SHP77 (cell line): ENCODE measurements around the gene ALDH8A1.

Experiments used
- DNase-seq, 2 experiments: peaks; one replicate each; lab custom pipeline; 2025; lab: John Stamatoyannopoulos, UW

ALDH8A1 gene

DNA sequence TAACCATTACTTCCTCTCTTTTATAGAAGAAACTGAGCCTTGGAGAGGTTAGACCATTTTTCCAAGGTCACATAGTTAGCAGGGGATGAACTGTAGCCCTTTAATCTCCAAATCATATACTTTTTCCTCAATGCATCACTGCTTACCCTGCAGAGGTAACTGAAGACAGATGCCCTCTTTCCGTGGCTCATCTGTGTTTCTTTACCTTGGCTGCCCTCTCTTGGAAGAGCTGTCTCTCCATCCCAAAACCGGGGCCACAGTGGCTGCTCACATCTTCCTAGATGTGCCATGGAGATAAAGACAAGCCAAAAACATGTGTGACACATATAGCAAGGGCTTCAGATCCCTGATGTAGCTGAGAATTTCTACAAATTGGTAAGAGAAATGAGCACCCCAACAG lies 581 bp upstream of the ALDH8A1 start:
- no peak for DNase-seq

DNA sequence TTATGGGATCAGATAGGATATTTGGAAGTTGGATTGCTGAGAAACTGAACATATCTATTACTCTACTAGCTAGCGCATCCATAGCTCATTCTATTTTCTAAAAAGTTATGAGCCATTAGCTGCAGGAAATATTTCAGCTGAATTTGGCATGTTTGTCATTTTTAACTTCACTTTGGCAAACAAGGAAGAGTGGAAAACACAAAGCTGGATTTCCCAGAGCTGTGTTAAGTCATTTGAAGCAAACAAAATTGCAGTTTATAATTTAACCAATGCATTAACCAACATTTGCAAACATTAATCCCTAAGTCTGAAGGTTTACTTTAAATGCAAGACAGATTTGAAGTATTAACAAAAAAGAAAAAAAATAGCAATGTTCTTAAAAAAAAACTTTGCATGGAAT lies 1.2 kb downstream of the ALDH8A1 start:
- no peak for DNase-seq

DNA sequence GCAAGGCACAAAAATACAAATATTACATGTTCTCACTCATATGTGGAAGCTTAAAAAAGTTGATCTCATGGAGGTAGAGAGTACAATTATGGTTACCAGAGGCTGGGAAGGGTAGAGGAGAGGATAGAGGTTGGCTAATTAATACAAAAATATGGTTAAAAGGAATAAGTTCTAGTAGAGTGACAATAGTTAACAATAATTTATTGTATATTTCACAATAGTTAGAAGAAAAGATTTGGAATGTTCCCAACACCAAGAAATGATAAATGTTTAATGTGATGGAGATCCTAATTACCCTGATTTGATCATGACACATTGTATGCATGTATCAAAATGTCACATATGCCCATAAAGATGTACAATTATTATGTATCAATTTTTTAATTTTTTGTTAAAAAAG lies 1.8 kb downstream of the ALDH8A1 start:
- DNase-seq: no peak

DNA sequence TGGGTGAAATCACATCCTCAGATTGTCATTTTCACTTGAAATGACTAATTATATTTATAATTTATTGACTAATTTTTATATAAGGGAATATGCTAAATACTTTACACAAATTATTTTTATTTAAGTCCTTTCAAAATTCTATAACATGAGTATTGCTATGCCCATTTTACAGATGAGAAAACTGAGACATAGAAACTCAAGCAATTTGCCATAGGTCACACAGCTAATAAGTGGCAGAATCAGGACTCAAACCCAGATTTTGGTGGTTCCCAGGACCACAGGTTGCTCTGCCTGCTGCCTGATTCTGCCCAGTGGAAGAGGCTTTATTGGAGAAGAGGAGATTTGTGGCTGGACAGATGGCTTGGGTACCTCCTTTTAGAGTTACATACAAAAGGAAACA lies 4.9 kb downstream of the ALDH8A1 start:
- DNase-seq: no peak

DNA sequence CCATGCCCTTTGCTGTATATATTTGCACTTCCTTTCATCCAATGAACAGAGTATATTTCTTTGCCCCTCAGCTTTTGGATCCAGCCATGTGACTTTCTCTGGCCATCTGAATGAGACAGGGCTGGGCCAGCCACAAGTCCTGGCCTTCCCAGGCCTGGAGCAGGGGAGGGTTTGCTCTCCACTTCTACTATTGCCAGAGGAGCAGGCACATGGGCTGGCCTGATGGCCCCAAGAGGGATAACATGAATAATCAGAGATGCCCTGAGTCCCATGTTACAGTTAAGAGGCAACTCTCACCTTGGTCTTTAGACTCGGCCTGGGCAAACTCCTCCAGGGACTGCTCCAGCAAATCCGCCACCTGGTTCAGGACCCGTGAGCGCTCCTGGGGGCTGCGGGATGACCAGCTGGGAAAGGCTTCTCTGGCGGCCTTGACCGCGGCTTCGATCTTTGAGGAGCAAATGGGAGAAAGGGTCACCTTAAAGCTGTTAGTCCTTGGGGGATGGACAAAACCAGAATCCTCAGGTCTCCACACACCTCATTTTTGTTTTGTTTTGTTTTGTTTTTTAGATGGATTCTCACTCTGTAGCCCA lies 6.3 kb downstream of the ALDH8A1 start:
- no peak for DNase-seq

DNA sequence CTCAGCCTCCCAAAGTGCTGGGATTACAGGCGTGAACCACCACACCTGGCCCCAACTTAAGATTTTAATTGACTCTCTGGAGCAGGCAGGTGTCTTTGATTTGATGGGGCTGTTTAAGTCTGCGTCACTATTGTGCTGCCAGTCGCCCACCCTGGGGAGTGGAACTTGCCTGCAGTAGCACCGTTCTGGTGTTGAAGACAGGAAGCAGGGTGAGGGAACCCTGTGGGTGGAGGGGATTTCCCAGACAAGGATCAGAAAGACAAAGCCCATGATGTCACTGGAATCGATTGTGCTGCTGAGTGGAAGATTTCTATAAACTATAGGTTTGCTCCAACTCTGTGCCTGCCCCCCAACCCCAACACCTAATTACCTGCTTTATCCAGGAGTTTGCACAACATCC lies 11.0 kb downstream of the ALDH8A1 start:
- DNase-seq: no peak

DNA sequence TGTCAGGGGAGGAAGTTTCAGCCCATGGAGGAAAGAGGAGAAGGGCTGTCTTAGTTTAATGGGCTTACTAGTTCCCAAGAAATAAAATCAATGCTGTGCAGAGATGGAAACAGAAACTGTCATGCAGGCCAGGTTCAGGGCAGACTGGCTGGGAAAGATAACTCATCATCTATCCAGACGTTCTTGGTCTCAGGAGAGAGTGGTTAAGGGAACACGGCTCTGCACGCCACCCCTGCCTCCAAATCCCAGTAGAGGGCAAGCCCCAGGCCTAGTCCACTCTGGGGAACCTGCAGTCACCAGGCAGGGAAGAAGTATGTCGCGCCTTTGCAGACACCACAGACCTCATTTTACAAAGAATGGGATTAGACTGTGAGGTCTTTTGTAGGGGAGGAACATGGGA lies 12.5 kb downstream of the ALDH8A1 start:
- DNase-seq: no peak

DNA sequence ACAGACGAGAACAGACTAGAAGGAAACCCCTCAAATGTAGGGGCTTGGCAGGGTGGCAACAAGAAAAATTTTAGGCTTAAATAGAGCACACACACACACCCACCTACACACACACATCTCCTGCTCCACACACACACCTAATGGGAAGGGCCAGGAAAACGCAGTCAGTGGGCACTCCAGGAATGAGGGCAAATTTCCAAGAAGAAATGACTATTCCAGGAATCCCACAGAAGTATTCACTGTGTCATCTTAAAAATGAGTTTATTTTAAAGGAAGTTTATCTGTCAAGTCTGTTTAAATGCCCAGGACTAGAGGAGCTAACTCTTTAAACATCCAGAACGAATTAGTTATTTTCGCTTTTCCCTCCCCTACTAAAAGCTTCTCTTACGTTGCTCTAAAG lies 13.0 kb downstream of the ALDH8A1 start:
- no peak for DNase-seq

DNA sequence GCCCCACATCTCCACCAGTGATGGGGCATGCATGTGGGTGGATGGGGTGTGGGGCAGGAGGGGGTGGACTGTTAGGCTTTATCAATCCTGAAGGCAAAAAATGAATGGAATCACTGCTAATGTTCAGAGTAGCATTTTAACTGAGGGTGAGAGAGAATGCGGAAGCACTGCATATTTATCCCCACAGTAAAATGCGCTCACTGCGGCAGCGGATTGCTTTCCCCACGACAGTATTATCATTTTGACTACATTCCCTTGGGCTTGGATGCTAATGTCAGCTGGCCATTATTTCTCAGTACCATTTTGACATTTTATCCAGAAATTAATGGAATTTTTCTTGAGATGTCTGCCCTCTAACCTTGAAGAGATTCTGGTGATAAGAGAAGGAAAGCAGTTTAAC lies 13.4 kb downstream of the ALDH8A1 start:
- DNase-seq: no peak

DNA sequence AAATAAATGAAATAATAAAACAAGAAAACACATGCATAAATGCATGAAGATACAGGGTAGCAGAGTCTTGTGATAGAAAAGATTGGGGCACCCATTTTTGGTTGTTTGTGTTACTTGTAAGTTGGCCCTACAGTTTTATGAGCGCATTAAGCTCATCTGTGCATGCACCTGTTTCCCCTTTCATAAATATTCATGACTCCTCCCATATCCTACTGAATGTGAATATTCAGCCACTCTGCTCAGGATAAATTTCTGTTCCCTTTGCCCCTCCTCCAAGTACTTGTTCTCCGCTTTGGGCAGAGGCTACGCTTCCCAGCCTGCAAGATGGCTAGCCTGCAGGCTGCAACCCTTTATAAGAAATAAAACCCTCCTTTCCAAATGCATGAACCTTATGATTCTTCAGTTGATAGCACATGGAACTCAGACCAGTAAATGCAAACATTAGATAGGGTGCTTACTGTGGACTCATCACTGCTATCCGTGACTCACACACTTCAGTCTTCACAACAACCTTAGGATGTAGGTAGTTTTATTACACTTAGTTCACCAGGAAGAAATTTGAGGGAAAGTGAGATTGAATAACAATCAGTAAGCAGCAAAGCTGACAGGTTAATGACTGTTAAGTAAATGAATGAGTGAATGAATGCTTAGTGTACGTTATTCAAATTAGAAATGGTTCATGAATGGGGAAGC lies 15.0 kb downstream of the ALDH8A1 start:
- no peak for DNase-seq

DNA sequence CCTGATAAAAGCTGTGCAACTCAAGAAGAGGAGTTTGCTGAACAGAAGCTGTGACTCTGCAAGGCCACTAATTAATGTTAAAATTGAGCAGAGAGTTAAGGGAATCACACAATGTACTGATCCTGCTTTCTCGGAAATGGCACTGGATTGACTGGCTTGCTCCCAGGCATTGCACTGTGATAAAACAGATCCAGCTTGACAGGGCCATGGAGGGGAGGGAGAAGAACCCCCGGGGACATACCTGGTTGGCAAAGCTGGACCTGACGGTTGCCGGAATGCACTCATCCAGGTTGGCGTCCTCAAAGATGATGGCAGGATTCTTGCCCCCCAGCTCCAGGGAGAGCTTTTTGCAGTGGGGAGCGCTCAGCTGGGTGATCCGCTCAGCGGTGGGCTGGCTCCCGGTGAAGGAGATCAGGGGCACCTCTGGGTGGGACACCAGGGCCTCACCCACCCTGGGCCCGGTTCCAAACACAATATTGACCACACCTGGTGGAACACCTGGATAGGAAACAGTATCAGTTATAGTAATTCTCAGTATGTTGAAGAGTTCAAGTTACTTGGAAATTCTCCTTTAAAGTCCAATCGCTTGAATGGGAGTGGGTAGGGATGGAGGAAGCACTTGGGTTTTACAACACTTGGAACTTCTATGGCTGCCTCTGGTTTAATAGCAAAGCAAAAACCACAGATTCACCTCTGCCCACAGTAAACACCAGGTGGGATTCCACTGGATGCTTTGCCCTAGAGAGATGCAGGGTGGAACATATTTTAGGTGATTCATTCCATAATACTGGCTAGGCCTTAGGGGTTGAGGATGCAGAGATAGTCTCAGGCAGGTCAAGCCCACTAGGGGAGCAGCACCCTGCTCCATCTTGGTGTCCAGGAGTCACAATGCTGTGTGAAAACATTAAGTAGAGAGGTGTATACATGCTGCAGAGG lies 17.1 kb downstream of the ALDH8A1 start:
- DNase-seq: no peak

DNA sequence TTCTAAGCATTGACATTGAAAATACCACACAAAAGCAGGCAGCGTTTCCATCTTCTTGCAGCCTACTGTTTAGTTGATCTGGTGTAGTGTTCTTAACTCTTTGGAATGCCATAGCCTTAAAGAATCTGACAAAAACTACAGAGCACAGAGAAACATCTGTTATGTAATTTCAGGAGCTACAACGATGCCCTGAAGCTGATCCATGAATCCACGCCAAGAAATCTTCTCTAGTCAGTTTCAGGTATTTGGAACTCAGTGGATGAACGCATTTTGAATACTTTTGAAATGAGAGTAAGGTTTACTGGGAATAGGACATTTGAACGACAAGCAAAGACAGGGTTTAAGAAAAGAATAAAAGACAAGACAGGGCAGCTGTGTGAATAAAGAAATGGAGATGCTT lies 17.8 kb downstream of the ALDH8A1 start:
- no peak for DNase-seq

DNA sequence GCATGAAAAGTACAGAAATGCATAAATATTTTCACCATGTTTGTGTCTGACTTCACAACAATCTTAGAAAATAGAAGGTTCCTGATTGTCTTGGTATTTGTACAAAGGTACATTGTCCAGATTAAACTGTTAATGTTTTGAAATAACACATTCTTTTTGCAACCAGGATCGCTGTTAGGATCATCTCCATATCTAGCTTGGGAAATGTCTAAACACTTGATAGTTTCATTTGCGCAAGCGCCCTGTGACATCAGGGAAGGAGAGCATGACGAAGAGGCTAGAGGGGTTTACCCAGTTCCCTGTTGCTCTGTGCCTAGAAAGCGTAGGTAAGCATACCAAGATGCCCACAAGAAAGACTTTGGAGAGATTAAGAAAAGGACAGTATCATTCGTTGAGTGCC lies 19.4 kb downstream of the ALDH8A1 start:
- DNase-seq: no peak

DNA sequence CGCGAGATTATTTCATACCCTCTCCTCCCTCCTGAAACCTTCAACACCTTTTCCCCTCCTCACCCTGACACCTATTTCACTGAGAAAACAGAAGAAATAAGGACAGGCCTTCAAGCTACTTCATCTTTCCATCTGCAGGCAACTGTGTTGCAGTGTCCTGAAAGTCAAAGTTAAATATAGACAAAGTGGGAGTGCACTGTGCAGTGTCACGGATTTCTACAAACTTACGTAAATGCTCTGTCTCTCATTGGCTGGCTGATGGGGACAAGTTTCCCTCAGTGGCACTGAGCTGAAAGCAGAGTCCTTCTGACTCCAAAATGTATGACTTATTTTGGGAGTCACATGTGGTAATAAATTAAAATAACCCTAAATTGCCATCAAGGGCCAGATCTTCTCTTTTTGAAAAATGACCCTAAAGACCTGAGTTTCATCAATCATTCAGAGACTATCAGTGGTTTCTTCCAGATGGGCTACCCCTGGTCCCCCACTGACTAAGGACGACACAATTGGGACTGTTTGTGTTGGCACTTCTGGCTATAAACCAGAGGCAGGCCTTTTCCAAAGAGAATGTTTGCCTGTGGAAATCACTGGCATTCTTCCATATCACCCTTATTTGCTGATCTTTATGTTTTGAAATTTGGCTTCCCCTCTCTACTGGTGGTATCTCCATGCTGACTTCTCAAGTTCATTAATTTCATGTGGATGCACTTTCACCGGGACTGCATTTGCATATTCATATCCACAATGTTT lies 21.6 kb downstream of the ALDH8A1 start:
- no peak for DNase-seq

DNA sequence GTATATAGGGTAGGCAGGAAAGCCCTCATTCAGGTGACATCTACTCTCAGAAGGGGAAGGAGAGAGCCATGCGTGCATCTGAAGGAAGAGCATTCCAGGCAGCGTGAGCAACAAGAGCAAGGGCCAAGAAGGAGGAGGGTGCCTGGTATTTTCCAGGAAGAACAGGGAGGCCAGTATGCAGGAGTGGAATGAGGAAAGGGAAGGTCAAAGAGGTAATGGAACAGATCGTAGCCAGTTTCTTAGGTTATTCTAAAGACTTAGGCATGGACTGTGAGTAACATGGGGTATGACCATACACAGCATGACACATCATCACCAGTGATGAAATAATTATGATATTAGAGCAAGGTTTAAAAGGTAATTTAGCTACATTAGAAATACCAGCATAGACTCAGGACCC lies 24.1 kb downstream of the ALDH8A1 start:
- no peak for DNase-seq

DNA sequence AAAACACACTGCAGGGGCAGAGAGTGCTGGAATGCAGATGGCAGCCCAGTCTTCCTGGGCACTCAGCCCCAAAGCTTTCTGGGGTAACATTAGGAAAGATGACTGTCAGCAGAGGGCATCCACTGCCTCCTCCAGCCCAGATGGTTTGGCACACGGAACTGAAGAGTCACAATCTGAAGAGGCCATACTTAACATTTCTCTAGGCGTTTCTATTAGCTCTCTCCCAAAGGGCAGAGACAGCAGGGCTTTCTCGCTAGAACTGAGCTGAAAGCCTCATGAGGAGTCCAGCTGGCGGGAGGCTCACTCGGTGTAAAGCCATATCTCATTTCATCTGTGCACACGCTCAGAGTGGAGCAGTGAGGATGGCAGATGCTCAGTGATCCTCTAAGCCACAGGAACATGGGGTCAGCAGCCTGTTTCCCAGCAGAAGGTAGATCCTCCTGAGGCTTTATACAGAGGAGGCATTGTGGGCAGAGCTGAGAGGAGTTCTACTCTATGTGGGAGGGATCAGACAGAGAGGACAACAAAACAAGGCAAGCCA lies 28.1 kb downstream of the ALDH8A1 start:
- peak in 1 of 2 experiments; percentile 44 for DNase-seq

DNA sequence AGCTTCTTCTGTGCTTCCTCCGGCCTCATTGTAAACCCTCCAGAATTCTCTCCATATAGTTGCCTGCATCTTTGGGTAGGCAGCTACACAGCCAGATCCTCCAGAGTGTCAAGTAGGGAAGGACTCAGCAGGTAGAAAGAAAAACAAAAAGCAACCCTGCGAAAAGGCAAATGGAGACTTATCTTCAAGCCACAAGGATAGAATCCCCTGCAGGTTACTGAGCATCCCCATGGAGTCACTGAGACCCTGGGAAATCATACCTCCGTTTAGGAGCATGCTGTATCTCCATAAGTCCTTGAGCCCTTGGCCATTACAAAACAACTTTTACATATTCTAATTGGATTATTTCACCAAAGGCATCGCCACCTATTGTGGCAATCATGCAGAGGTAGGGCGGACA lies 28.6 kb downstream of the ALDH8A1 start:
- DNase-seq: no peak

DNA sequence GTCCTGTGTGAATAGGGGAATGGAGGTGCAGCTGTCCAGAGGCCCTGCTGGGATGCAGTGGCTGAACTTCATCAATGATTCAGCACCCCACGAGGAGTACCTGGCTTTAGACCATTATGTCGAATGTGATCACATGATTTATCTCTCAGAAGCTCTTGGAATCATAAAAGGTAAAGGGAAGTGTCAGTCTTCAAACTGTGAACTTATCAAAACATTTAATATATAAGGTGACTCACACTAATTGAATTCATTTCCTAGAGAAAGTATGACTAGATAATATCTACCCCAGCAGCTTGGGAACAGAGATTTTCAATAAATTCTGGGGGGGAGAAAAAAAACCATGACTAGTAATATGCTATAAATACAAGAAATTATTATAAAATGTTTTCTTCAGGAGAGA lies 29.5 kb downstream of the ALDH8A1 start:
- DNase-seq: no peak

DNA sequence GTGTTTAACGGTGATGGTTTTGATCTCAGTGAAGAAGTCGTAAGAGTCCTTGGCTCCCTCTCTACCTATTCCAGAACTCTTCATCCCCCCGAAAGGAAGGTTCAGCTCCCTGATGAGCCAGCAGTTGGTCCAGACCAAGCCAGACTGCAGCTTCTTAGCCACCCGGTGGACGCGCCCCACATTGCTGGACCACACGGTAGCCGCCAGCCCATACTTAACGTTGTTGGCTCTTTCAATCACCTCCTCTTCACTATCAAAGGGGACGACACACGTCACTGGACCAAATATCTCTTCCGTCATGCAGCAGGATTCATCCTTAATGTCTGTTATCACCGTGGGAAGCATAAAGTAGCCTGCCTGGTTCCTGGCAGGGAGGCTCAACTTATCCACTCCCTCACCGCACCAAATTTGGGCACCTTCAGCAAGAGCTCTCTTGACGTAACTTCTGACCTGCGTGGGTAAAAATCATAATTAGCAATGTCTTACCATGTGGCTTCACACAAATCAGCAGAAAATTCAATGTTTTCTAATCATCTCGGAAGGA lies 31.4 kb downstream of the ALDH8A1 start:
- DNase-seq: no peak

DNA sequence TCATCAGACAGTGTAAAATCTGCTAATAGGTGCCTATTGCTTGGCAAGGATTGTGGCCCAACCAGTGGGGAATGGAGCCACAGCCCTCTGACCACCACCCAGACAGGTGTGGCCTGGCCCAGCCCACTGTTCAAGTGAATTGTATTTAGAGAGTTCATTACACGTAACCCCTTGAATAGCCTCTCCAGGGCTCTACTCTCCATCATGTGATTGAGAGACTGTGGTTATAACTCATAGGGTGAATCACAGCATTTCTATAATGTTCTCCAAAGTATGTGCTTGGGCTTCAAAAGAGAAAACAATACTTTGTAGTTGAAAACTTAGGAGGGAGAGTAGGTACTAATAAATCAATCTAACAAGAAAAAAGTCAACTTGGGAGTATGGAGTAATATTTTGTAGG lies 38.4 kb downstream of the ALDH8A1 start:
- no peak for DNase-seq

DNA sequence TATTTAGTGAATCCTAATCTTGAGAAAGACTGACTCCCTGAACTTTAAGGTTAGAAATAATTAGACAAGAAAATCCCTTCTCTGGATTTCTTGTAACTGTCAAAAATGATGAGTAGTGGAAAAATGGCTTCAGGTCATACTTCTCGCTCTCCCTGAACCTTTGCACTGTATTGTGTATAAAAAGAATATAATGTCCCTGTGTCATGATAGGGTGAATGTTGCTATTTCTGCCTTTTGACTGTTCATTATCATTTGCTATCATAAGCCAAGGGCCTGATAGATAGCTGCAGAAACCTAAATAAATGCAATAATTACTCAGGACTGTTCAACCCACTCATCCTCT lies 39.3 kb downstream of the ALDH8A1 start:
- no peak for DNase-seq
